ENCODE data around the gene CYP2W1.
"Not testable (repeated sequence)": the region's sequence is repeated elsewhere in the genome, so short reads cannot be mapped to it uniquely, and the experiment has no call there.

The CYP2W1 gene

GRCh38 chr7:983004-983615 is at the start of gene CYP2W1:
TSS of gene CYP2W1 (plus strand) at chr7:983181. CDS start at chr7:983212, 31 bp downstream.
- no peak for DNase-seq

DNA sequence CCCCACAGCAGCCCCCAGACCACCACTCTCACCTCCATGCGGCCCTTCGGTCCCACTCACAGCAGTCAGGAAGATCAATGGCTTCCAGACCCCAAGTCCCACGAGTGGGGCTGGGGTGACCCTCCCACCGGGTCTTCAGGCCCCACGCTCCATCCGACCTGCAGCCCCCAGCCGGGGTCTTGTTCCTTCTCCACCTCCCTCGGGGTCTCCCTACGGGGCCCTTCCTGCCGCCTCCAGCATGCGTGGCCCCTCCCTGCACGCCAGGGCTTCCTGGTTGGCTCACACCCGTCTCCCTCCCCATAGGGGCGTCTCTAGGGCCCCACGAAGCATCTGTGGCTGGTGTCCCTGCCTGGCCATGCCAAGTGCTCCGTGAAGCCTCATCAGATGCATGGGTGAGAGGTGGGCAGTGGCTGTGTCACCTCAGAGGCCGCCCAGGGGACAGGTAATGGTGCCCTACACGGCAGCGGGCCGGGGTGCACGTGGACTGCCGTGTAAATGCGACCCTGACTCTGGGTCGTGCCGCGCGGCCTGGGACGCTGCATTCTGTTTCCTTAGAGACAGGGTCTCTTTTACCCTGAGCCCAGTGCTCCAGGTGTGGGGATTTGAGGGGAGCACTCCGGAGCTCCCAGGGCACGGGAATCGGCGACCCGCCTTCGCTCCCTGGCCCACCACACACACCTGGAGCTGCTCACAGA is 48.4 kb upstream of the CYP2W1 start:
- DNase-seq = no peak

DNA sequence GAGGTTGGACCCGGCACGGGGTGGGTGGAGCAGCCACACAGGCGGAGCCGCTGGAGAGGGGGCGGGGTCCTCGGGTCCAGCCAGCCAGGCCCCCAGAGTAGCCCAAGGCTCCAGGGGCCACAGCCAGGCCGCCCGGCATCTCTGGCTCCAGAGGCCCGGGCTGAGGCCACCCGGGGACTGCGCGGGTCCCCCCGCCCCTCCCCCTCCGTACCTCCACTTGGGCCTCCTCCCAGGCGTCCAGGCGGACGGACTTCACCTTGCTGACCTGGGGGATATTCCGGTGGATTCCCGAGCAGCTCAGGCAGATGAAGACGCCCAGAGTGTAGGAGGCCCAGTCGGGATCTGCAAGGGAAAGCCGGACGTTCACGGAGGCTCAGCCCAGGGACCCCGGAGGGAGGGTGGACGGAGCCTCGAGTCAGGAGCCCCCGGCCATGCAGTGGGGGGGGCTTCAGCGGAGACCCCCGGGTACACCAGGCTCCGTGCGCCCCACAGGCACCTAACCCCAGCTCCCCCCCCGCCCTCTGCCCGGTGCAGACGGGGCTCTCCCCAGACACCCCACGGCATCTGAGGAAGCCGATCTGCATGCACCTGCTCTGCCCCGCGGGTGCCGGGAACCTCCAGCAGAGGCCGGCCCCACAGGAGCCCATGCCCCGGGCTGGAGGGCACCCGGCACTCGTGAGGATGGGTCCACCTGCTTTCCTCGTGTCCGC is 47.7 kb upstream of the CYP2W1 start:
- DNase-seq = no peak

- no peak for DNase-seq
These were observed 47.1 kb upstream of the CYP2W1 start for GRCh38 chr7:935874-936385.

DNA sequence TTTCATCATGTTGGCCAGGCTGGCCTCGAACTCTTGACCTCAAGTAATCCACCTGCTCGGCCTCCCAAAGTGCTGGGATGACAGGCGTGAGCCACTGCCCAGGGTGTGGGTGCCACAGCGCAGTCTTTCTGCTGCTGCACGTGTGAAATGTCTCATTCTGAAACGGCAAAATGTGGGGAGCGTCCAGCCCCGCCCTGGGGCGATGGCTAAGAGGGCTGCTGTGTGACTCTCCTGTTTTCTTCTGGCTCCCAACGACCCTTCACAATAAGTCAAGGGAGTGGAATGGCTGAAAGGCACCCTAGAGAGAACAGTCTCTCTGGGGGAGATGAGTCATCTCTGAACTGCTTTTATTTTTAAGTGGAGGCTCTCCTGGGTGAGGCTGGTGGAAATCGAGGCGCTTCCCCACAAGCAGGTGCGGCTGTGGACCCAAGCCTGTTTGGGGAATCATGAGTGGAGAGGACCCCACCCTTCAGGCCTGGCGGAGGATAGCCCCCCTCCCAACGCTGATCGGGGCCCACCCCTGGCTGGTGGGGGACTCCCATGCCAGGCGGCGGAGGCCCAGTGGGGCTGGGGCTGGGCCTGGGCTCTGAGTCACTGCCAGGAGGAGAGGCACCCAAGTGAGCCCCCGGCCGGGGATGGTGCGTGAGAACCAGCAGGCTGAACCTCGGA is 46.5 kb upstream of the CYP2W1 start:
- no peak for DNase-seq

- no peak for DNase-seq
These were observed 45.0 kb upstream of the CYP2W1 start for GRCh38 chr7:937856-938484.

GRCh38 chr7:938546-939185 is 44.3 kb upstream of the CYP2W1 start:
- no peak for DNase-seq

DNA sequence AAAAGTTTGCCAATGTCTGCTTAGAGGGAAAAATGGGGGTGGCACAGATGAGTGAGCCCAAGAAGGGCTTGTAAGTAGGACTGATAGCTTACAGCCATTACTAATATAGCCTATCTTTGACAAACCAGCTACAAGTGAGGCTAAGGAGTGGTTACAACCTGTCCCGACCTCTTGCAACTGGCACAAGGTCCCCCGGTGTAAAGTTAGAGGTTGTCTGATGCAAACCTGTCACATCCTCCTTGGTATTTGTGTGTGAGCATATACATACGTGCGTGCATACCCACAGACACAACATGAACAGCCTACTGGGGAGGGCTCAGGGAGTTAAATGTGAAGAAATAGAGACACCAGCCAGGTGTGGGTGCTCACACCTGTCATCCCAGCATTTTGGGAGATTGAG is 43.1 kb upstream of the CYP2W1 start:
- DNase-seq = no peak

- DNase-seq = no peak
These were observed 42.2 kb upstream of the CYP2W1 start for GRCh38 chr7:940599-941408.

GRCh38 chr7:943793-944192 is 39.2 kb upstream of the CYP2W1 start:
- DNase-seq = not testable (repeated sequence)

- no peak for DNase-seq
These were observed 38.2 kb upstream of the CYP2W1 start for GRCh38 chr7:944744-945143.

DNA sequence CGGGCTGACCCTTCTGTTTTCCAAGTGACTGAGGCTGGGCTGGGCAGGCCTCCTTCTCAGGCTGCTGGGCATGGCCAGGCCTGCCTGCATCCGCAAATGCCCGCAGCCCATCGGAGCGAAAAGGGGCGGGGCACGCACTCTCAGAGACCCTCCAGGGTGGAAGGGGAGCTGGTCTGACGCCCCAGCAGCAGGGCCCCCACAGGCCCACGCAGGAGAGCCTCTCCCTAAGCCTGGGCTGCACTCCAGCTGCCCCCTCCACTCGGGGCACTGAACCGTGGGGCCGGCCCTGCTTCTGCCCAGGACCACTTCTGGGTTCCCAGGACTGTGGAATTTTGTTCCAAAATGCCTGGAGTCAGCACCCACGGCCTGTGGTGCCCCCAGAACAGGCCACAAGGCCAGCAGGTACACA is 37.8 kb upstream of the CYP2W1 start:
- DNase-seq = no peak

- no peak for DNase-seq
These were observed 37.3 kb upstream of the CYP2W1 start for GRCh38 chr7:945556-946255.

DNA sequence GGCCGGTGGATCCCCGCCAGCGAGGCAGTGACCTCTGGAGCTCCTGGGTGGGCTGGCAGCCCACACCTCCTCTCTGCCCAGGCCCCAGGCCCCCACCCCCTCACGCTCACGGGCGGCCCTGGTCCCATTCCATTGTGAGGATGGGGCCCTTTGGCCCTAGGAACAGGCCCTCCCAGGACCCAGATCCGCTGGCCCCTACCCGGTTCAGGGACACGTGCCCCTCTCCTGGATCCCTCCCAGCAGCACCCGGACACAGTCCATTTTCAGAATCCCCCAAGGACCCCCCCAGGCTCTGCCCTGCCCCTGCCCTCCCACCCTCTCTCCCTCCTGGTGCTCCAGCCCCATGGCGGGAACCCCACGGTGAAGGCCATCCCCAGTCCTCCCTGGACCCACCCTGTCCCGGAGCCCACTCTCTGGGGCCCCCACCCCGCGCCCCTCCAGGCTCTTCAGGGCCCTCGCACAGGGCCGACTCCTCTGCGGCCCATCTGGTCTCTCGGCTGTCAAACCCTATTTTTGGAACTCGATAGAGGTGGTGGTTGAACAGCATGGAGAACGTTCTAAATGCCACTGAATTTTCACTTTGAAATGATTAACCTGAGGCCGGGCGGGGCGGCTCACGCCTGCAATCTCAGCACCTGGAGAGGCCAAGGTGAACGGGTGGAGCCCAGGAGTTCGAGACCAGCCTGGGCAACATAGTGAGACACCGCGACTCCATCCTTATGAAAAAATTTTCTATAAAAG is 36.6 kb upstream of the CYP2W1 start:
- DNase-seq = no peak

GRCh38 chr7:947391-948210 is 35.4 kb upstream of the CYP2W1 start:
- no peak for DNase-seq

GRCh38 chr7:949021-949934 is 33.7 kb upstream of the CYP2W1 start:
- DNase-seq = no peak

GRCh38 chr7:951881-952547 is 31.0 kb upstream of the CYP2W1 start:
- DNase-seq = no peak
